Testis (tissue), 2 donors: ENCODE measurements around the gene ZNF554.

Source experiments
- CTCF ChIP-seq, 3 experiments: fragments of 450-650 bp in 2 of 3; fragments of 200-600 bp in 1 of 3; sonication (generic) in 1 of 3; IDR thresholded peaks; one replicate each; pipeline ENCODE4 v1.5.1; 2016 to 2019; ENCODE audit warnings: antibody characterized with exemption in 3 of 3, mild to moderate bottlenecking in 2 of 3, moderate library complexity in 1 of 3
- POLR2A ChIP-seq: fragments of 450-650 bp; IDR thresholded peaks from one replicate; pipeline ENCODE4 v1.6.1; 2017; ENCODE audit warnings: antibody characterized with exemption, mild to moderate bottlenecking, moderate library complexity

- TF ChIP-seq CTCF (IDR thresholded peaks at IDR 0.05) (no peak), POLR2A (no peak)
Observed at GRCh38 chr19:2863816-2864215, 44.1 kb downstream of the ZNF554 start.
